Mucosa of descending colon (tissue), 3 donors: ENCODE data around the gene KSR1. TPM values are rescaled to one million over a fixed set of nuclear protein-coding genes. Genes with fewer than 3 reads are reported as not detected.

Source experiments
- ATAC-seq: fragments of 200-7000 bp; cut with Tn5 transposase; one replicate; pipeline ENCODE4 v1.9.1; 2020; ENCODE audit warnings: mild to moderate bottlenecking, moderate library complexity
- DNase-seq, 3 donors: peaks; one replicate each; pipeline ENCODE4 v3.0.0-alpha.2; 2020
- H3K36me3 ChIP-seq: fragments of 200-600 bp; one replicate; pipeline ENCODE4 v1.8.0; 2021; ENCODE audit warnings: low read depth, mild to moderate bottlenecking
- H3K4me1 ChIP-seq: fragments of 200-600 bp; one replicate; pipeline ENCODE4 v1.8.0; 2021; ENCODE audit warnings: low read depth, mild to moderate bottlenecking
- H3K4me3 ChIP-seq: fragments of 200-600 bp; one replicate; pipeline ENCODE4 v1.8.0; 2021; ENCODE audit warnings: mild to moderate bottlenecking
- H3K9me3 ChIP-seq: fragments of 200-600 bp; one replicate; pipeline ENCODE4 v1.8.0; 2021; ENCODE audit warnings: mild to moderate bottlenecking
- CTCF ChIP-seq: fragments of 200-600 bp; IDR thresholded peaks from one replicate; pipeline ENCODE4 v1.8.0; 2022; ENCODE audit warnings: antibody characterized with exemption, mild to moderate bottlenecking
- intact Hi-C, 2 donors: fragments of 100-400 bp; cut with DNase I in 1 of 2; cut with micrococcal nuclease in 1 of 2; formaldehyde crosslinking; loops; one replicate each; pipeline versions ENCODE4 v1.11.0 to v1.11.1; 2022; cut with DNase I, micrococcal nuclease
- total RNA-seq, 3 donors: library from RNA; stranded (reverse); fragmentation: NEBNext Ultra II Directional in 2 of 3; extraction: Animal tissue kit (Norgen Biotek cat#: 25700) in 2 of 3; gene quantifications; one replicate each; pipeline versions ENCODE4 v1.2.1 to v1.2.4, GENCODE V29; 2021 to 2023
- donor health status: DM: no; HTN: no; CAD: no; lungs with moderate emphysema.
- donor health status: DM: no; HTN: no; CAD: no.
- donor health status: DM: no; HTN: yes; CAD: no.

KSR1 gene
- total RNA-seq, 3 donors from 2014 or later: 20.5 to 50.4 (median 21.3) TPM

DNA sequence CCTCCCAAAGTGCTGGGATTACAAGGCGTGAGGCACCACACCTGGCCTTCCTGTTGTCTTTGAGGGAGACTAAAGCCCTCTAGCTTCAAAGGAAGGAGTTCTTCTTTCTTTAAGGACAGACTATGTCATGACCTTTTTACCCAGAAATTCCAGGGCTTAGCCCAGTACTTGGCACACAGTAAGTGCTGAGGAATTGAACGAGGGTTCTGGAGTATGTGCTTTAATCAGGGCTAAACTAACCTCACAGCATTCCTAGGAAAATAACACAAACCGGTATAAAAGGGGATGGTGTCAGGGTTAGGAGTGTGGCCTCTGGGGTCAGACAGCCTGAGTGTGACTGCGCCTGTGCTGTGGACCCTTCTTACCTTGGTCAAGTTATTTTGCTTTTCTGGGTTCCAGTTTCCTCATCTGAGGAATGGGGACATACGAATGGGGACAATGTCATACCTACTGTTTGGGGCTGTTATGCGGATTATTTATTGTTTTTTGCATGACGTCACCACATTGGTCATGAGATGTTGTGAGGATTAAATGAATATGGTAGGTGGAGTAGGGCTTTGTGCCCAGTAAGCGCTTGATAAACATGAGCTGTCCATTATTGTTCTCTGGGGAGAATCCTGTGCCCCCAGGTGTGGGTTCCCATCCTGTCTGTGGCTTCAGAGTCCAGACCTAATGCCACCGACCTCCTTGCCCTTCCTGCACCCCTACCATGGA is 21.9 kb downstream of the KSR1 start:
- ATAC-seq: no peak
- intact Hi-C loops: loop anchor here in 1 of 2 donors (10.0 kb wide), 1 partner anchor 117 kb away; no protein-coding TSS in a partner anchor
- TF ChIP-seq CTCF: no peak

GRCh38 chr17:27478901-27479538 is 22.8 kb downstream of the KSR1 start:
- ATAC-seq: no peak
- no peaks in the 10 kb centered on the region for H3K9me3 ChIP-seq

More for the DNA sequence above, 21.9 kb downstream of the KSR1 start:
- H3K36me3 ChIP-seq: no peaks in the 10 kb centered on the region
- H3K9me3 ChIP-seq: no peaks in the 10 kb centered on the region
- no peak for DNase-seq
- H3K4me3 ChIP-seq: no peak overlapping the region
- H3K4me1 ChIP-seq: peaks cover 4% of the 10 kb centered on the region

GRCh38 chr17:27479838-27480237 is 23.6 kb downstream of the KSR1 start:
- Histone ChIP-seq H3K4me3 (no peak overlapping the region), H3K9me3 (no peaks in the 10 kb centered on the region), H3K4me1 (peaks cover 2% of the 10 kb centered on the region), H3K36me3 (no peaks in the 10 kb centered on the region)
- intact Hi-C loops: loop anchor here in 1 of 2 donors (10.0 kb wide), 1 partner anchor 115 kb away; no protein-coding TSS in a partner anchor
- no peak for TF ChIP-seq CTCF
- ATAC-seq (no peak), DNase-seq (no peak)

More at GRCh38 chr17:27478901-27479538, 22.8 kb downstream of the KSR1 start:
- no peak overlapping the region for H3K4me3 ChIP-seq
- H3K4me1 ChIP-seq: peaks cover 4% of the 10 kb centered on the region
- no peak for TF ChIP-seq CTCF
- no peak for DNase-seq
- intact Hi-C loops: loop anchor here in 1 of 2 donors (10.0 kb wide), 1 partner anchor 116 kb away; no protein-coding TSS in a partner anchor
- no peaks in the 10 kb centered on the region for H3K36me3 ChIP-seq

GRCh38 chr17:27480699-27481098 is 24.5 kb downstream of the KSR1 start:
- H3K4me3 ChIP-seq: no peak overlapping the region
- ATAC-seq (no peak), DNase-seq (no peak)
- intact Hi-C loops: no loop called here
- peaks cover 3% of the 10 kb centered on the region for H3K4me1 ChIP-seq
- no peaks in the 10 kb centered on the region for H3K9me3 ChIP-seq
- TF ChIP-seq CTCF: no peak
- no peaks in the 10 kb centered on the region for H3K36me3 ChIP-seq

DNA sequence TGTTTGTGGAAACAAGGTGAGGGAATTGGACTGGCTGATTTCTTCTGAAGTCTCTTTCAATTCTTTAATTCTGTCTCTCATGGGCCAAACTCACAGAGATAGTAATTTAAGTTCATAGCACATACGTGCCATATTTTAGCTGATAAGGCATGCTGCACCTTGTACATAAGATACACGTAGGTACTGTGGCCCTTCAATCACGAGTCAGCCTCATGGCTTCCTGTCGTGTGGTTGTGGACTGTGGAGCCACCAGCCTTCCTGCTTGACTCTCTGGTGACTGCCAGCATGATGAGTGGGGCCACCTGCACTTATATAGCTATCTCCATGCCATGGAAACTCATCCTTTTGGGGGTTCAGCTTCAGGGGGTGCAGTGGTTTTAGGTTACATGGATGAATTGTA is 25.1 kb downstream of the KSR1 start:
- Histone ChIP-seq H3K36me3 (no peaks in the 10 kb centered on the region), H3K9me3 (no peaks in the 10 kb centered on the region), H3K4me1 (peaks cover 6% of the 10 kb centered on the region), H3K4me3 (no peak overlapping the region)
- DNase-seq (peak in 1 of 3 donors; percentile 24), ATAC-seq (peak; percentile 78)
- intact Hi-C loops: no loop called here
- no peak for TF ChIP-seq CTCF
